MM.1S (cell line): ENCODE results near the gene SRPK2.

Experiments used
- EZH2 ChIP-seq: fragments of 300-600 bp; sonication (generic); optimal IDR thresholded peaks from 2 replicates; pipeline ENCODE3; 2017; ENCODE audit warnings: low read depth, mild to moderate bottlenecking, antibody characterized with exemption, low read length, mixed read lengths
- TF ChIP-seq, protein P1 (sequence below): fragments of 300-600 bp; sonication (generic); IDR thresholded peaks from 2 replicates; pipeline ENCODE4 v1.5.1; 2016; ENCODE audit warnings: antibody characterized with exemption, low read length, mixed read lengths

DNA sequence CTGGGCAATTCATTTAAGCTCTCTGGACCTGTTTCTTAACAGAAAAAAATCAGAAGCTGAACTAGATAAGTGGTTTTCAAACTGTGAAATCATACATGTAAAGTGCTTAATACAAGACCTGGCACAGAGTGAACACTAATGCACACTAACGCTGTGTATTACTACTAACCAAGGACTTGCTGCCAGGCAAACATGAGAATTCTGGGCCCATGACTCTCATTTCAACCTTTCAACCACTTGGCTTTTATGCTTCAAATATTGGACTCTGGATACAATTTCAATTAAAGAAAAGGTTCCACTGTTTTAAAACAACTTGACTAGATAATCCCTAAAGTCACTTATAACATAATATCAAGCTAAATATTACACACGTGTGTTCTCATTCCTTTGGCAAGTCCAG is 73.4 kb downstream of the SRPK2 start:
- TF ChIP-seq, protein P1, sequence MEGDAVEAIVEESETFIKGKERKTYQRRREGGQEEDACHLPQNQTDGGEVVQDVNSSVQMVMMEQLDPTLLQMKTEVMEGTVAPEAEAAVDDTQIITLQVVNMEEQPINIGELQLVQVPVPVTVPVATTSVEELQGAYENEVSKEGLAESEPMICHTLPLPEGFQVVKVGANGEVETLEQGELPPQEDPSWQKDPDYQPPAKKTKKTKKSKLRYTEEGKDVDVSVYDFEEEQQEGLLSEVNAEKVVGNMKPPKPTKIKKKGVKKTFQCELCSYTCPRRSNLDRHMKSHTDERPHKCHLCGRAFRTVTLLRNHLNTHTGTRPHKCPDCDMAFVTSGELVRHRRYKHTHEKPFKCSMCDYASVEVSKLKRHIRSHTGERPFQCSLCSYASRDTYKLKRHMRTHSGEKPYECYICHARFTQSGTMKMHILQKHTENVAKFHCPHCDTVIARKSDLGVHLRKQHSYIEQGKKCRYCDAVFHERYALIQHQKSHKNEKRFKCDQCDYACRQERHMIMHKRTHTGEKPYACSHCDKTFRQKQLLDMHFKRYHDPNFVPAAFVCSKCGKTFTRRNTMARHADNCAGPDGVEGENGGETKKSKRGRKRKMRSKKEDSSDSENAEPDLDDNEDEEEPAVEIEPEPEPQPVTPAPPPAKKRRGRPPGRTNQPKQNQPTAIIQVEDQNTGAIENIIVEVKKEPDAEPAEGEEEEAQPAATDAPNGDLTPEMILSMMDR = no peak
- TF ChIP-seq EZH2 = no peak
